GM04504 (cell line): ENCODE results near the gene FILIP1L.

Source experiments
- DNase-seq: peaks from one replicate; pipeline ENCODE4 v3.0.0-alpha.2; 2012; ENCODE audit warnings: low read depth

FILIP1L gene

DNA sequence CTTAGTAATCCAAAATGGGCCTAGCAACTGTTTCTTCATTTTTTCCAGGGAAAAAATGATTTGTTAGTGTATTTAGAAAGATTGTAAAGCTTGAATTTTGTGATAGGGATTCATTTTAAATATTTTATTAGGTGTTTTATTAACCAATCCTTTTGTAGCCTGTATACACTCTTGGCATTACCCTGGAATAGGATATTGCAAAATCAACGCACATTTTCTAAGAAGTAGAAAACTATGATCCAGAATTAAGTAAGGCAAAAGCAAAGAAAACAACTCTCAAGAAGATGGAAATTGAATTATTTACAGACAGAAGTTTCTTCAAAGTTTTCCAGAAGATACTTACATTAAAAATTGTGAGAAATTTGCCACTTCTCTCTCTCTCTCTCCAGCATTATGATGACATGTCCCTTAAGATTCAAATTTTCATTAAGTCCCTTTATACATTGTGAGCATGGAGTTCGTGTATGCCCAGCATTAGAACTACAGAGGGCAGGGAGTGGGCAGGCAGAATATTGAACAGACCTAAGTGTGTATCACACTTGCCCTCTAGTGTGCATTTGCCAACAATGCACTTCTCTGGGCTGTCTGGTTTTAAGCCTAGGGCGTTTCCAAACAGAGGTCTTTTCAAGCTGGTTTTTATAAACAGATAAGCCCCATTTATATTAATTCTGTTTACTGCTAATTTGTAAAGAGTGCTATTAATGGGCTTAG, 325.1 kb downstream of the FILIP1L start:
- DNase-seq = peak; percentile 28
